ENCODE data around the gene TVP23C. TPM values are rescaled to one million over a fixed set of nuclear protein-coding genes. Genes with fewer than 3 reads are reported as not detected.
"Not testable (repeated sequence)": the region's sequence is repeated elsewhere in the genome, so short reads cannot be mapped to it uniquely, and the experiment has no call there.

Gene TVP23C
- total and polyA plus RNA-seq, 8 donors, result 5.3 to 16.8 (median 7.5) TPM

- FAIRE-seq, result not testable (repeated sequence)
- peak; percentile 16 to 69 (median 64) for ATAC-seq
Measured at GRCh38 chr17:15562613-15563374, 489 bp downstream of the TVP23C start.

GRCh38 chr17:15561439-15561838, 1.8 kb downstream of the TVP23C start:
- H3K27me3 ChIP-seq; DNase-seq; H3K9me3 ChIP-seq; intact Hi-C loops (cut with DNase I); H3K4me1 ChIP-seq; FAIRE-seq; H3K36me3 ChIP-seq; H3K4me3 ChIP-seq; H3K27ac ChIP-seq; ATAC-seq: not testable (repeated sequence)
- WGBS, 2 donors, result 93 to 98% methylated on average over 10 of the region's 10 CpGs

More at GRCh38 chr17:15562613-15563374, 489 bp downstream of the TVP23C start:
- intact Hi-C loops (cut with DNase I); H3K36me3 ChIP-seq; H3K27me3 ChIP-seq; H3K4me1 ChIP-seq; H3K9me3 ChIP-seq; DNase-seq: not testable (repeated sequence)
- Histone ChIP-seq H3K4me3 (peak overlapping the region; percentile 49 to 69 (median 54)), H3K27ac (peak overlapping the region in 2 of 4 donors; percentile 53 to 58)
- 4 to 58% methylated on average over 4 to 30 of the region's 34 CpGs for WGBS, 2 donors

- H3K4me1 ChIP-seq; ATAC-seq; FAIRE-seq; H3K27me3 ChIP-seq; DNase-seq; H3K9me3 ChIP-seq; H3K36me3 ChIP-seq; intact Hi-C loops (cut with DNase I); H3K4me3 ChIP-seq; H3K27ac ChIP-seq: not testable (repeated sequence)
- WGBS, 2 donors, result 76 to 92% methylated on average over 4 to 5 of the region's 5 CpGs
Measured at GRCh38 chr17:15558403-15559105, 4.7 kb downstream of the TVP23C start.

- ATAC-seq, result peak in 1 of 4 donors; percentile 19
- FAIRE-seq; DNase-seq; H3K9me3 ChIP-seq; H3K4me3 ChIP-seq; H3K27me3 ChIP-seq; H3K36me3 ChIP-seq; H3K27ac ChIP-seq; intact Hi-C loops (cut with DNase I); H3K4me1 ChIP-seq: not testable (repeated sequence)
- 83 to 90% methylated on average over 4 of the region's 5 CpGs for WGBS, 2 donors
Measured at GRCh38 chr17:15557334-15557832, 5.9 kb downstream of the TVP23C start.

GRCh38 chr17:15552932-15553331, 10.4 kb downstream of the TVP23C start:
- H3K4me3 ChIP-seq; H3K4me1 ChIP-seq; H3K27me3 ChIP-seq; intact Hi-C loops (cut with DNase I); FAIRE-seq; H3K36me3 ChIP-seq; H3K9me3 ChIP-seq; H3K27ac ChIP-seq; DNase-seq: not testable (repeated sequence)
- 60% methylated on average over 1 of the region's 1 CpG; no CpG with 5 or more reads in 1 of the 2 donors for WGBS, 2 donors
- ATAC-seq, result peak in 1 of 4 donors; percentile 56

- intact Hi-C loops (cut with DNase I); H3K27me3 ChIP-seq; H3K36me3 ChIP-seq; H3K4me1 ChIP-seq; H3K9me3 ChIP-seq; ATAC-seq; H3K27ac ChIP-seq; DNase-seq; FAIRE-seq; H3K4me3 ChIP-seq: not testable (repeated sequence)
- WGBS, 2 donors, result 85 to 88% methylated on average over 3 of the region's 3 CpGs
Measured at GRCh38 chr17:15549552-15549951, 13.7 kb downstream of the TVP23C start.

GRCh38 chr17:15546604-15547003, 16.7 kb downstream of the TVP23C start:
- DNase-seq; H3K27me3 ChIP-seq; FAIRE-seq; ATAC-seq; H3K9me3 ChIP-seq; H3K4me3 ChIP-seq; H3K36me3 ChIP-seq; H3K27ac ChIP-seq; H3K4me1 ChIP-seq; intact Hi-C loops (cut with DNase I): not testable (repeated sequence)
- WGBS, 2 donors, result 92 to 97% methylated on average over 1 of the region's 2 CpGs

- H3K27me3 ChIP-seq; H3K9me3 ChIP-seq; H3K4me1 ChIP-seq; intact Hi-C loops (cut with DNase I); H3K27ac ChIP-seq; DNase-seq; H3K4me3 ChIP-seq; H3K36me3 ChIP-seq: not testable (repeated sequence)
- ATAC-seq (peak in 1 of 4 donors; percentile 34), FAIRE-seq (peak; percentile 17)
- WGBS, 2 donors, result 81 to 87% methylated on average over 8 of the region's 8 CpGs
Measured at GRCh38 chr17:15540371-15541219, 22.7 kb downstream of the TVP23C start.

- H3K27ac ChIP-seq; intact Hi-C loops (cut with DNase I); H3K27me3 ChIP-seq; H3K9me3 ChIP-seq; H3K4me3 ChIP-seq; H3K4me1 ChIP-seq; ATAC-seq; DNase-seq; H3K36me3 ChIP-seq; FAIRE-seq: not testable (repeated sequence)
- WGBS, 2 donors, result 78 to 99% methylated on average over 3 of the region's 3 CpGs
Measured at GRCh38 chr17:15533122-15533521, 30.2 kb downstream of the TVP23C start.

All from pancreas (tissue), 10 donors.